Spinal cord (tissue), 10 donors: ENCODE data around the gene ZNF136. TPM values are rescaled to one million over a fixed set of nuclear protein-coding genes. Genes with fewer than 3 reads are reported as not detected.

Experiments used
- DNase-seq, 6 donors: peaks; one replicate each; pipeline versions ENCODE4 v3.0.0 to v3.0.0-alpha.2; 2013 to 2015; ENCODE audit warnings: low spot score in 6 of 6, low read depth in 4 of 6
- H3K27ac ChIP-seq: one replicate; pipeline ENCODE4 v1.5.1; 2013; ENCODE audit warnings: low read depth, low read length, control low read depth
- H3K27me3 ChIP-seq: one replicate; pipeline ENCODE4 v1.6.1; 2013; ENCODE audit warnings: low read length; ENCODE audit not compliant: control insufficient read depth, insufficient read depth
- H3K36me3 ChIP-seq: one replicate; pipeline ENCODE4 v1.6.1; 2013; ENCODE audit warnings: low read length; ENCODE audit not compliant: control insufficient read depth, insufficient read depth
- H3K4me1 ChIP-seq: one replicate; pipeline ENCODE4 v1.6.1; 2013; ENCODE audit warnings: low read length; ENCODE audit not compliant: control insufficient read depth, insufficient read depth
- H3K4me3 ChIP-seq: one replicate; pipeline ENCODE4 v1.5.1; 2013; ENCODE audit warnings: low read depth, low read length, control low read depth
- H3K9me3 ChIP-seq: one replicate; pipeline ENCODE4 v1.6.1; 2013; ENCODE audit warnings: low read length; ENCODE audit not compliant: control insufficient read depth, insufficient read depth
- WGBS: methylation state at CpG from one replicate; pipeline ENCODE4 v1.1.5; 2013; ENCODE audit warnings: missing lambda C conversion rate; ENCODE audit not compliant: insufficient coverage; 5-methylcytosine and 5-hydroxymethylcytosine counted together
- polyA plus RNA-seq, 2 donors: library from polyadenylated mRNA; unstranded; fragments of 120-200 nt; gene quantifications; one replicate each; pipeline ENCODE4 v1.2.1, GENCODE V29; 2013; ENCODE audit not compliant: insufficient read length in 2 of 2
- total RNA-seq, 2 donors: library from RNA; depleted of rRNA in 1 of 2; stranded (reverse); fragments of 120-200 nt in 1 of 2; fragments of >200 nt in 1 of 2; gene quantifications; one replicate each; pipeline versions ENCODE4 v1.2.3 to v1.2.4, GENCODE V29; 2013 to 2014
- donor health status: healthy.

The ZNF136 gene
- total and polyA plus RNA-seq, 4 donors: 13.3 to 25.2 (median 17.0) TPM

DNA sequence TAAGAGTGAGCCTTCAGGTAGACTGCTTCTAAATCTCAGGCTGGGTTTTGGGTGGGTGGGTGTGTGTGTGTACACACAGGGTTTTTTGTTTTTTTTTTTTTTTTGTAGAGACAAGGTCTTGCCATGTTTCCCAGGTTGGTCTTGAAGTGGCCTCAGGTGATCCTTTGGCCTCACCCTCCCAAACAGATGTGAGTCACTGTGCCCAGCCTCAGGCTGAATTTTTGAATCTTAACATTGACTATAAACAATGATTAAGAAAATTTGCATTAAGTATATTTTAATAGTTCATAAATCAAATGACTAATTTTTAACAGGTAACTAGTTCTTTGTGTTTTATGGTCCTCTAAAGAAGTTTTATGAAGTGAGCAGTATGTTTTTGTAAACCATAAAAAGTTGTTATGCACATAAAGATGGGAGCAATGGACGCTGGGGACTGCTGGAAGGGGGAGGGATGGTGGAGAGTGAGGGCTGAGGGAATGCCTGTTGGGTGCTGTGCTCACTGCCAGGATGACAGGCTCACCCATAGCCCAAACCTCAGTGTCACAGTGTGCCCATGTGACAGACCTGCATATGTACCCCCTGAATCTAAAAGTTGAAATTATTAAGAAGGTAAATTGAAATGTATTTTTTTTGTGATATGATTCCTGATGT is 60.2 kb downstream of the ZNF136 start:
- no CpG with 5 or more reads among the region's 1 CpG for WGBS
- H3K4me3 ChIP-seq: no peak overlapping the region
- H3K9me3 ChIP-seq: peaks cover 4% of the 10 kb centered on the region
- DNase-seq: no peak
- H3K36me3 ChIP-seq: peaks cover 13% of the 10 kb centered on the region
- H3K4me1 ChIP-seq: no peaks in the 10 kb centered on the region
- no peaks in the 10 kb centered on the region for H3K27me3 ChIP-seq
- H3K27ac ChIP-seq: no peak overlapping the region

DNA sequence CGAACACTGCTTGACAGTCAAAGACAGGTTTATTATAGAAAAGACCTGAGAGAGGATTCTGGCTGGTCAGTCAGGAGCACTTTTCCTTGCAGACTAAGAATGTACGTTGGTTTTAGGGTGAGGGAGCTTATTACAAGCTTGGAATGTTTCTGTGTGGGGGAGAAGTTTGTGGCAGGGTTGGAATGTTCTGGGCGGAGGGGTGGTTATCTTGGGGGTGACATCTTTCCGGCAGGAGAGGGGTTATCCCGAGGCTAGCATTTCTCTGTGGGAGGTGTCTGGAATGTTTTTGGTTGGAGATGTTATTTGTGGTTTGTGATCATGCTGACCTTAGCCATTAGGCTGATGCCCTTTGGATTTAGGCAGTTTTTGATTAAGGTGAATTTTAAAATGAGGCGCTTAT is 61.8 kb downstream of the ZNF136 start:
- no peak for DNase-seq
- Histone ChIP-seq H3K4me1 (no peaks in the 10 kb centered on the region), H3K36me3 (peaks cover 12% of the 10 kb centered on the region), H3K4me3 (no peak overlapping the region), H3K27me3 (no peaks in the 10 kb centered on the region), H3K27ac (no peak overlapping the region), H3K9me3 (no peaks in the 10 kb centered on the region)
- WGBS: 97% methylated on average over 6 of the region's 6 CpGs

DNA sequence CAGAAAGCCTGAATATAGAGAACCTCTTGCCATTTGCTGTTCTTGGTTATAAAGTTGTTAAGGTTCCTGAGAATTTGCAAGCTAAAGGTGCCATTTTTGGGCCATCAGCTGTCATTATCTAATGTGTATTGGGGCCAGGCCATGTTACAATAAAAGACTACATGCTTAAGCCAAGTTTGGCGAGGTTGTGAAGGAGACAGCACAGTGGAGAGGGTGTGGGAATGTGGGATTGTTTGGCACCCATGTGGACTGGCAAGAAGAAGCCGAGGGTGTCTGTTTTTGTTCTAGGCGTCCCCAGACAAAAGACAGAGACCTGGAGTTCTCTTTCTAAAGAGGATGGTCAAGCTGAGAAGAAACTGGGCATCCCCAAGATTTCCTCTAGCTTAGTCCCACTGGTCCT is 67.1 kb downstream of the ZNF136 start:
- no peak for DNase-seq
- no peak overlapping the region for H3K4me3 ChIP-seq
- peaks cover 5% of the 10 kb centered on the region for H3K36me3 ChIP-seq
- WGBS: 100% methylated on average over 2 of the region's 3 CpGs
- no peaks in the 10 kb centered on the region for H3K4me1 ChIP-seq
- no peaks in the 10 kb centered on the region for H3K9me3 ChIP-seq
- H3K27ac ChIP-seq: no peak overlapping the region
- H3K27me3 ChIP-seq: no peaks in the 10 kb centered on the region

DNA sequence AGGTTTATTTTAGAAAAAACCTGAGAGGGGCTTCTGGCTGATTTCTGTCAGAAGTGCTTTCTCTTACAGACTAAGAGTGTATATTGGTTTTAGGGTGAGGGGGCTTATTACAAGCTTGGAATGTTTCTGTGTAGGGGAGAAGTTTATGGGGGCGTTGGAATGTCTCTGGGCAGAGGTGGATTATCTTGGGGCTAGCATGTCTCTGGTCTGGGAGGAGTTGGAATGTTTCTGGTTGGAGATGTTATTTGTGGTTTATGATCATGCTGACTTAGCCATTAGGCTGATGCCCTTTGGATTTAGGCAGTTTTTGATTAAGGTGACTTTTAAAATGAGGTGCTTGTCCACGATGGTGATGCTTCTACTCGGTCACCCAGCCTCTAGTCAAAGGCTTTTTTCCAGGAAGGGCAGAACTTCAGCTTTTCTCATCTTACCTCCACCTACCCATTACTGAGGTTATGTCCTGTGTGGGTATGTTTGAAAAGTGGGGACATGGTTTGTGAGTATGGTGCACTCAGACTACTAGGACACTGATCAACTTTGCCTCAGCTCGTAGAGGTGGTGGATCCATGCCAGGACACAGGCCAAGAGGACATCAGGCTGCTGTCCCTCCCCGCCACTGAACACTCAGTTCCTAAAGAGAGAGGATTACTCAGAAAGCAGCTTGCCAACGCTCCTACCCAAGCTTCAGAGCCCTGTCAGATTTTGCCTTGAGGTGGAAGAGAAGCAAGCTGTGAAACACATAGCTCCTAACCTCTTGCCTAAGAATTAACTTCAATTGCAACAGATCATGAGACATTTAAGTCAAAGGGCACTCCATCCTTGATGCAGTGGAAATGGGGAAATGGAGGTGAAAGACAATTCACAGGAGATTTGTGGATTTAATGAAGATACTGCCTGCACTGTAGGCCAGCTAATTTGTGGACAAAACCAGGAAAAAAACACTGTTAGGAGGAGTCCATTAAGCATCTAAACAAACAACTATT is 68.1 kb downstream of the ZNF136 start:
- WGBS: 100% methylated on average over 2 of the region's 6 CpGs
- Histone ChIP-seq H3K4me3 (no peak overlapping the region), H3K27me3 (no peaks in the 10 kb centered on the region), H3K27ac (no peak overlapping the region), H3K9me3 (no peaks in the 10 kb centered on the region), H3K4me1 (no peaks in the 10 kb centered on the region), H3K36me3 (peaks cover 8% of the 10 kb centered on the region)
- DNase-seq: no peak

DNA sequence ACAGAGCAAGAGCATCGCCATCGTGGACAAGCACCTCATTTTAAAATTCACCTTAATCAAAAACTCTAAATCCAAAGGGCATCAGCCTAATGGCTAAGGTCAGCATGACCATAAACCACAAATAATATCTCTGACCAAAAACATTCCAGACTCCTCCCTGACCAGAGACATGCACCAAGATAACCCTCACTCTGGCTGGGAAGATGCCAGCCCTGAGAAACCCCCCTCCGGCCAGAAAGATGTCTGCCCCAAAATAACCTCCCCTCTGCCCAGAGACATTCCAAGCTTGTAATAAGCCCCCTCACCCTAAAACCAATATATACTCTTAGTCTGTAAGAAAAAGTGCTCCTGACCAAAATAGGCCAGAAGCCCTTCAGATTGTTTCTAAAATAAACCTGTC is 70.1 kb downstream of the ZNF136 start:
- Histone ChIP-seq H3K4me3 (no peak overlapping the region), H3K9me3 (no peaks in the 10 kb centered on the region), H3K36me3 (peaks cover 19% of the 10 kb centered on the region), H3K27ac (no peak overlapping the region), H3K4me1 (no peaks in the 10 kb centered on the region), H3K27me3 (no peaks in the 10 kb centered on the region)
- DNase-seq: no peak
- 71% methylated on average over 1 of the region's 3 CpGs for WGBS

DNA sequence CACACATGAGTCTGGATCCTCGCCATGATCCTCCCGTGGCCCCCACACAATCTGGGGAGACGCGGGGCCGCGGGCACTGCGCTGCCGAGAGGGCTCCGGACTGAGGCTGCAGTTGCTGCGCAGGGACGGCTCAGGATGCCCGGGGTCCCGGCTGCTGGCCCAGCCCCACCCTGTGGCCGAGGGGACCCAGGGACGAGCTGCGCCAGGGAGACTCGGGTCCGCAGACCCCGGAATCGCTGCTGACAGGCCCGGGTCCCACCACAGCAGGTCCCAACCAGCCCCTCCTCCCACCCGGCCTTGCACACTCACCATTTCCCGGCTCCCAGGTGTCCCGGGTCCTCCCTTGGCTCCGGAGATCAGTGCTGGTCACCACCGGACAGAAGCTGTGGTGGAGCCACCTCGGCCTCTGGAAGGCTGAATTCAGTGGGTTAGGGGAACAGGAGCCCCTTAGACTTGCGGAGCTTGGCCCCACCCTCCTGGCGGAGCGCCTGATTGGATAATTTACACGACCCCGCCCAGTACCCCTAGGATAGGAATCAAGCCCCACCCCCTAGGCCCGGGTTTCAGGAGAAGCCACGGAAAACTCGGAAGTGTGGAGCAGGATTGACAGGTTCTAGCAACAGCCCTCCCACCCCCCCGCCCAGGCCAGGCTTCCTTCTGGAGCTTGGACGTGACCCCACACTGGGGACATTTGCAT is 74.4 kb downstream of the ZNF136 start:
- peaks cover 28% of the 10 kb centered on the region for H3K36me3 ChIP-seq

More for the DNA sequence above, 74.4 kb downstream of the ZNF136 start:
- 96% methylated on average over 30 of the region's 37 CpGs for WGBS
- Histone ChIP-seq H3K27ac (no peak overlapping the region), H3K27me3 (no peaks in the 10 kb centered on the region), H3K9me3 (no peaks in the 10 kb centered on the region), H3K4me3 (no peak overlapping the region), H3K4me1 (no peaks in the 10 kb centered on the region)
- no peak for DNase-seq

Other genes starting within 250 kb of the ZNF136 start
- gene ZNF700, start 238.0 kb upstream of the ZNF136 start, total RNA-seq: 10 to 100 TPM; 14.2 to 22.2 TPM
- gene ZNF700, start 238.0 kb upstream of the ZNF136 start, polyA plus RNA-seq: 10 to 100 TPM; 10.9 to 14.0 TPM
- 1 to 10 TPM; 4.8 to 5.7 TPM for gene ZNF763, start 198.1 kb upstream of the ZNF136 start, total RNA-seq
- 1 to 10 TPM; 3.8 to 4.8 TPM for gene ZNF763, start 198.1 kb upstream of the ZNF136 start, polyA plus RNA-seq
- 10 to 100 TPM; 13.3 to 21.1 TPM for gene ZNF433, start 127.4 kb upstream of the ZNF136 start, total RNA-seq
- gene ZNF433, start 127.4 kb upstream of the ZNF136 start, polyA plus RNA-seq: 10 to 100 TPM in 1 of 2 donors, 1 to 10 TPM in 1; 7.7 to 11.9 TPM
- under 1 TPM; 0.44 to 0.59 TPM for gene ZNF878, start 110.1 kb upstream of the ZNF136 start, total RNA-seq
- 1 to 10 TPM in 1 of 2 donors, under 1 TPM in 1; 0.62 to 1.6 TPM for gene ZNF878, start 110.1 kb upstream of the ZNF136 start, polyA plus RNA-seq
- gene ZNF844, start 98.4 kb upstream of the ZNF136 start, total RNA-seq: 10 to 100 TPM; 23.1 to 24.2 TPM
- 10 to 100 TPM; 11.2 to 12.1 TPM for gene ZNF844, start 98.4 kb upstream of the ZNF136 start, polyA plus RNA-seq
- gene ZNF20, start 22.7 kb upstream of the ZNF136 start, total RNA-seq: 10 to 100 TPM in 1 of 2 donors, 1 to 10 TPM in 1; 9.6 to 10.7 TPM
- gene ZNF20, start 22.7 kb upstream of the ZNF136 start, polyA plus RNA-seq: 1 to 10 TPM; 4.4 to 5.6 TPM
- gene ZNF625, start 6.4 kb upstream of the ZNF136 start, total RNA-seq: 10 to 100 TPM; 21.9 to 25.8 TPM
- gene ZNF625, start 6.4 kb upstream of the ZNF136 start, polyA plus RNA-seq: 10 to 100 TPM; 15.2 to 17.8 TPM
- gene ZNF44, start 131.8 kb downstream of the ZNF136 start, total RNA-seq: 10 to 100 TPM; 18.9 to 20.7 TPM
- gene ZNF44, start 131.8 kb downstream of the ZNF136 start, polyA plus RNA-seq: 10 to 100 TPM; 14.9 to 18.0 TPM
- gene ZNF563, start 170.5 kb downstream of the ZNF136 start, total RNA-seq: 1 to 10 TPM; 4.6 to 5.4 TPM
- 1 to 10 TPM; 2.0 to 2.4 TPM for gene ZNF563, start 170.5 kb downstream of the ZNF136 start, polyA plus RNA-seq
- gene ZNF442, start 202.6 kb downstream of the ZNF136 start, total RNA-seq: 10 to 100 TPM; 11.5 to 13.2 TPM
- 1 to 10 TPM; 2.9 to 3.3 TPM for gene ZNF442, start 202.6 kb downstream of the ZNF136 start, polyA plus RNA-seq
- 1 to 10 TPM; 9.7 to 10.0 TPM for gene ZNF799, start 238.2 kb downstream of the ZNF136 start, total RNA-seq
- gene ZNF799, start 238.2 kb downstream of the ZNF136 start, polyA plus RNA-seq: 1 to 10 TPM; 5.5 to 6.2 TPM